Measurements from ENCODE around the gene P2RY14. TPM values are rescaled to one million over a fixed set of nuclear protein-coding genes. Genes with fewer than 3 reads are reported as not detected.

P2RY14 gene
- total RNA-seq, 1 donor from 2014 or later = not detected

DNA sequence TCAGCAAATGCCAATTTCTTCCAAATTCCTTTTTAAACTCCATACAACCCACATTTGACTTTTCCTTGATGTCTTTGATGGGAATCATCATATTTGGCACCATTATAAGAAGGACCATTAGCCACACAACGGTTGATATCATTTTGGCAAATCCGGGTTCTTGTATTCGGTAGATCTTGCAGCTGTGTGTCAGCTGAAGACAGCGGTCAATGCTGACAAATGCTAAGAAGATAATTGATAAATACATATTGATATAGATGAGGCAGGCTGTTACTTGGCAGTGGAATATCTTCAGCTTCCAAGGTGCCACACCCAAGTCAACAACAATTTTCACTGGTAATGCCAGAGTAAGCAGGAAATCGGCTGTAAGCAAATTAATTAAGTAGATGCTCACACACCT is 79.5 kb downstream of the P2RY14 start:
- H3K36me3 Mint-ChIP-seq (ENCODE audit: insufficient read depth) = no peaks in the 10 kb centered on the region
- peak overlapping the region; percentile 57 for H3K27ac Mint-ChIP-seq
- no peak overlapping the region for H3K4me3 Mint-ChIP-seq (ENCODE audit: low read depth)
- no peaks in the 10 kb centered on the region for H3K9me3 Mint-ChIP-seq (ENCODE audit: low read depth)
- H3K4me1 Mint-ChIP-seq (ENCODE audit: low read depth) = peaks cover 13% of the 10 kb centered on the region
- TF ChIP-seq, protein P1, sequence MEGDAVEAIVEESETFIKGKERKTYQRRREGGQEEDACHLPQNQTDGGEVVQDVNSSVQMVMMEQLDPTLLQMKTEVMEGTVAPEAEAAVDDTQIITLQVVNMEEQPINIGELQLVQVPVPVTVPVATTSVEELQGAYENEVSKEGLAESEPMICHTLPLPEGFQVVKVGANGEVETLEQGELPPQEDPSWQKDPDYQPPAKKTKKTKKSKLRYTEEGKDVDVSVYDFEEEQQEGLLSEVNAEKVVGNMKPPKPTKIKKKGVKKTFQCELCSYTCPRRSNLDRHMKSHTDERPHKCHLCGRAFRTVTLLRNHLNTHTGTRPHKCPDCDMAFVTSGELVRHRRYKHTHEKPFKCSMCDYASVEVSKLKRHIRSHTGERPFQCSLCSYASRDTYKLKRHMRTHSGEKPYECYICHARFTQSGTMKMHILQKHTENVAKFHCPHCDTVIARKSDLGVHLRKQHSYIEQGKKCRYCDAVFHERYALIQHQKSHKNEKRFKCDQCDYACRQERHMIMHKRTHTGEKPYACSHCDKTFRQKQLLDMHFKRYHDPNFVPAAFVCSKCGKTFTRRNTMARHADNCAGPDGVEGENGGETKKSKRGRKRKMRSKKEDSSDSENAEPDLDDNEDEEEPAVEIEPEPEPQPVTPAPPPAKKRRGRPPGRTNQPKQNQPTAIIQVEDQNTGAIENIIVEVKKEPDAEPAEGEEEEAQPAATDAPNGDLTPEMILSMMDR (IDR thresholded peaks at IDR 0.05; ENCODE audit: unreplicated experiment) = no peak
- no peaks in the 10 kb centered on the region for H3K27me3 Mint-ChIP-seq
- no peak for DNase-seq (ENCODE audit: low spot score, unreplicated experiment)

DNA sequence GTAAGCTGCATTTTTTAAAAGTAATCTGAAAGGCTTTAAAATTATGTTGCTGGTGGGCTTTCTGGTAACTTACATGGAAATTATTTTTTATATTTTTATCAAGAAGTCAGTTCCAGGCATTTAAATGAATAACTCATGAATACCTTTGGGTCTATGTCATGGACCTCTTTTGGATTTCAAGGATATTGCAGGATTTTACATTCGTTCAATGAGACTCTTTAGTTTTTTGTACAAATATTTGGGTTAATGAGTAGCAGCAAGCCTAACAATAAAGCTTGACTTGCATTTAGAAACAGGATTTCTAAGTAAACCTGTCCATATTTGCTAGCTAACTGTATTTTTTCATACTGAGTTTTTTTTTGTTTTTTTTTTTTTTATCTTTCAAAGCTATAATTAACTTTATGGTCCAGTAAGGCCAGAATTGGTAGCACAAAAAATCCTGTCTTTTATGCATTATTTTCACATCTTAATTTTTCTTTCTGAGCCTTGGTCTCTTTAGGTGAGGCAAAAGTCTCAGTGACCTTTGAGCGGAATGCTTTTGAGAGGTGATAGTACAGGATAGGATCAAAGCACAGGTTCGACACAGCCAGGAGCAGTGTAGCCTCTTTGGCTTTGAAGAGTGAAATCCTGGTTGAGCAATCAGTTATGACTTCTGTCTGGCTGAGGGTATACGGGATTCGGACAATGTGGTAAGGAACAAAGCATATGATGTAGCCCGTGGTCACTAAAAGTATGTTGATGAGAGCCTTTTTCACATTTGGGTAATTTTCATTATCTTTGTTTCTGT is 80.2 kb downstream of the P2RY14 start:
- Mint-ChIP-seq H3K27ac (peak overlapping the region; percentile 57), H3K4me1 (ENCODE audit: low read depth) (peaks cover 13% of the 10 kb centered on the region), H3K36me3 (ENCODE audit: insufficient read depth) (no peaks in the 10 kb centered on the region), H3K27me3 (no peaks in the 10 kb centered on the region), H3K4me3 (ENCODE audit: low read depth) (no peak overlapping the region), H3K9me3 (ENCODE audit: low read depth) (no peaks in the 10 kb centered on the region)
- TF ChIP-seq, protein P1 (IDR thresholded peaks at IDR 0.05; ENCODE audit: unreplicated experiment) = no peak
- DNase-seq (ENCODE audit: low spot score, unreplicated experiment) = no peak

DNA sequence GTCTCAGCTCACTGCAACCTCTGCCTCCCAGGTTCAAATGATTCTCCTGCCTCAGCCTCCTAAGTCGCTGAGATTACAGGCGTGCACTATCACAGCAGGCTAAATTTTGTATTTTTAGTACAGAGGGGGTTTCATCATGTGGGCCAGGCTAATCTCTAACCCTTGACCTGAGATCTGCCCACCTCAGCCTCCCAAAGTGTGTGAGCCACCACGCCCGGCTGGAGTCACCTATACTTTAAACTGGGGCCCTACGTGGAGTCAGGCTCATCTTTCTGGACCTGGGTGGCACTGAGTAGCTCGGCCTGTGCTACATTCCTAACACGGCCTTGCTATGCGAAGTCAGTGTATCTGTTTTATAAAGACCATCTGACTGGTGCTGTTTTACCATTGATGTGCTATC is 81.1 kb downstream of the P2RY14 start:
- DNase-seq (ENCODE audit: low spot score, unreplicated experiment) = no peak
- Mint-ChIP-seq H3K9me3 (ENCODE audit: low read depth) (no peaks in the 10 kb centered on the region), H3K27ac (no peak overlapping the region), H3K36me3 (ENCODE audit: insufficient read depth) (peaks cover 1% of the 10 kb centered on the region), H3K27me3 (no peaks in the 10 kb centered on the region), H3K4me1 (ENCODE audit: low read depth) (peaks cover 13% of the 10 kb centered on the region), H3K4me3 (ENCODE audit: low read depth) (no peak overlapping the region)
- TF ChIP-seq, protein P1 (IDR thresholded peaks at IDR 0.05; ENCODE audit: unreplicated experiment) = no peak

DNA sequence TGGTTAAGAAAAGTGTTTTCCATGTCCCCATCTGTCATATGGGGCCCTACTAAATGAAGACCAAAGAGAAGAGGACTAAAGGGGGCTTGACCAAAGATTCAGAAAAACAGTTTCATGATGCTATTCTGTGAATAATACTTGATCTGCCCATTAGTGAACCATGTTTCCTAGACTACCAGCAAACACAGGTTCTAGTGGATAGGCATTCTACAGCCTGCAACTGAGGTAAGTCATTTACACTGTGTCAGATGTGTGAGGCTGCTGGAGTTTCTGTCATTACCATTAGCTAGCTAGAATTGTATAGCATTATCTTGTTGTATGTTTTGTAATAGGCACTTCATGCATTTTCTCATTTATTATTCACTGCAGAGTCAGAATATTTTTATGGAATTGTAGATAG is 81.9 kb downstream of the P2RY14 start:
- DNase-seq (ENCODE audit: low spot score, unreplicated experiment) = no peak
- no peaks in the 10 kb centered on the region for H3K9me3 Mint-ChIP-seq (ENCODE audit: low read depth)
- H3K27me3 Mint-ChIP-seq = no peaks in the 10 kb centered on the region
- no peak overlapping the region for H3K4me3 Mint-ChIP-seq (ENCODE audit: low read depth)
- peaks cover 13% of the 10 kb centered on the region for H3K4me1 Mint-ChIP-seq (ENCODE audit: low read depth)
- TF ChIP-seq, protein P1 (IDR thresholded peaks at IDR 0.05; ENCODE audit: unreplicated experiment) = no peak
- H3K36me3 Mint-ChIP-seq (ENCODE audit: insufficient read depth) = peaks cover 1% of the 10 kb centered on the region
- H3K27ac Mint-ChIP-seq = peak overlapping the region; percentile 65

DNA sequence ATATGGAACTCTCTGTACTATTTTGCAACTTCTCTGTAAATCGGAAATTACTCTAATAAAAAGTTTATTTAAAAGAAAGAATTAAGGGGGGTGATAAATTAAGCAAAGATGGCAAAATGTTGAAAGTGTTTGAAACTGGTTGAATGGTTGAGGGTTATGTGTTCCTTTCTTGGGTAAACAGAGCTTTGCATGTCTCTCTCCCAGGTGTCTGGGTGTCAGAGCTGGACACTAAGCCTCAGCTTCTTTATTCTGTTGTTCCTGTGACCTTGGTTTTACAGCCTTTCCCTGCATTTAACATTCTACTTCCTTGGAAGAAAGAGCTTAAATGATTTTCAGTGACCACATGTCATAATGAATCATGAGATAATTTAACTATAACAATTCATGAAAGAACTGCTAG is 82.5 kb downstream of the P2RY14 start:
- Mint-ChIP-seq H3K9me3 (ENCODE audit: low read depth) (no peaks in the 10 kb centered on the region), H3K27ac (no peak overlapping the region), H3K36me3 (ENCODE audit: insufficient read depth) (peaks cover 2% of the 10 kb centered on the region), H3K4me3 (ENCODE audit: low read depth) (no peak overlapping the region), H3K4me1 (ENCODE audit: low read depth) (peaks cover 13% of the 10 kb centered on the region), H3K27me3 (no peaks in the 10 kb centered on the region)
- no peak for DNase-seq (ENCODE audit: low spot score, unreplicated experiment)
- TF ChIP-seq, protein P1 (IDR thresholded peaks at IDR 0.05; ENCODE audit: unreplicated experiment) = no peak

Data from progenitor cell of endocrine pancreas (in vitro differentiated cells).